Neural cell (in vitro differentiated cells): ENCODE measurements around the gene AKR1A1. TPM values are rescaled to one million over a fixed set of nuclear protein-coding genes. Genes with fewer than 3 reads are reported as not detected.

ENCODE experiments used
- H2AFZ ChIP-seq: fragments of 200-600, 300-800 bp; sonication (generic), shearing (Covaris generic); 2 replicates; pipeline ENCODE4 v1.6.0; 2014; ENCODE audit warnings: low read depth, mild to moderate bottlenecking, antibody characterized with exemption, low read length, moderate library complexity
- H3F3A ChIP-seq: fragments of 200-600 bp; shearing (Covaris generic); 2 replicates; pipeline ENCODE4 v1.6.1; 2016; ENCODE audit warnings: mild to moderate bottlenecking, moderate library complexity, mixed read lengths, antibody characterized with exemption, low read length; ENCODE audit not compliant: insufficient read depth, poor library complexity, severe bottlenecking
- H3K27ac ChIP-seq: fragments of 200-600, 300-800 bp; sonication (generic), shearing (Covaris generic); 2 replicates; pipeline ENCODE4 v1.5.1; 2014; ENCODE audit warnings: mild to moderate bottlenecking, low read length, moderate library complexity
- H3K27me3 ChIP-seq: fragments of 300-800, 200-600 bp; sonication (generic), shearing (Covaris generic); 2 replicates; pipeline ENCODE4 v1.6.0; 2014; ENCODE audit warnings: mild to moderate bottlenecking, low read depth, low read length, moderate library complexity; ENCODE audit not compliant: insufficient read depth
- H3K36me3 ChIP-seq: fragments of 300-800, 200-600 bp; sonication (generic), shearing (Covaris generic); 2 replicates; pipeline ENCODE4 v1.5.1; 2014; ENCODE audit warnings: mild to moderate bottlenecking, antibody characterized with exemption, low read length, moderate library complexity; ENCODE audit not compliant: insufficient read depth
- H3K4me2 ChIP-seq: fragments of 300-800, 200-600 bp; sonication (generic), shearing (Covaris generic); 2 replicates; pipeline ENCODE4 v1.6.0; 2014; ENCODE audit warnings: mild to moderate bottlenecking, low read length
- H3K4me3 ChIP-seq: fragments of 300-800, 200-600 bp; sonication (generic), shearing (Covaris generic); 2 replicates; pipeline ENCODE4 v1.5.1; 2014; ENCODE audit warnings: mild to moderate bottlenecking, low read length, moderate library complexity
- H3K79me2 ChIP-seq: fragments of 200-600 bp; shearing (Covaris generic); replicated peaks from 2 replicates; pipeline ENCODE4 v1.6.0; 2014; ENCODE audit warnings: mild to moderate bottlenecking, low read length, moderate library complexity; ENCODE audit not compliant: insufficient read depth
- H3K9ac ChIP-seq: fragments of 300-800, 200-600 bp; sonication (generic), shearing (Covaris generic); 2 replicates; pipeline ENCODE4 v1.6.1; 2016; ENCODE audit warnings: mild to moderate bottlenecking, low read length, mixed read lengths
- H3K9me2 ChIP-seq: fragments of 200-600 bp; shearing (Covaris generic); 2 replicates; pipeline ENCODE4 v1.6.1; 2016; ENCODE audit warnings: mild to moderate bottlenecking, low read length, mixed read lengths; ENCODE audit not compliant: insufficient read depth
- H3K9me3 ChIP-seq: fragments of 200-600, 300-800 bp; sonication (generic), shearing (Covaris generic); 2 replicates; pipeline ENCODE4 v1.6.1; 2016; ENCODE audit warnings: mild to moderate bottlenecking, mixed run types, low read length, moderate library complexity, mixed read lengths
- H4K20me1 ChIP-seq: fragments of 200-600 bp; shearing (Covaris generic); 2 replicates; pipeline ENCODE4 v1.6.1; 2016; ENCODE audit warnings: mild to moderate bottlenecking, mixed run types; ENCODE audit not compliant: insufficient read depth
- EP300 ChIP-seq: fragments of 450-650 bp; conservative IDR thresholded peaks from 2 replicates; pipeline ENCODE4 v1.6.1; 2014; ENCODE audit warnings: antibody characterized with exemption, mild to moderate bottlenecking, moderate library complexity; ENCODE audit not compliant: poor library complexity, severe bottlenecking
- EZH2 ChIP-seq: fragments of 200-600, 300-800 bp; shearing (Covaris generic), sonication (generic); IDR thresholded peaks from 2 replicates; pipeline ENCODE4 v1.6.1; 2014; ENCODE audit warnings: antibody characterized with exemption, low read length, borderline replicate concordance, mild to moderate bottlenecking; ENCODE audit not compliant: insufficient read depth, poor library complexity, severe bottlenecking
- MXI1 ChIP-seq: fragments of 450-650 bp; conservative IDR thresholded peaks from 2 replicates; pipeline ENCODE4 v1.6.1; 2014; ENCODE audit warnings: antibody characterized with exemption, mild to moderate bottlenecking; ENCODE audit not compliant: poor library complexity, severe bottlenecking
- POLR2AphosphoS5 ChIP-seq: IDR thresholded peaks from 2 replicates; pipeline ENCODE4 v1.6.1; 2012
- RAD21 ChIP-seq: fragments of 450-650 bp; conservative IDR thresholded peaks from 2 replicates; pipeline ENCODE4 v1.6.1; 2014; ENCODE audit warnings: antibody characterized with exemption, mild to moderate bottlenecking, moderate library complexity
- REST ChIP-seq: IDR thresholded peaks from 2 replicates; pipeline ENCODE4 v1.6.1; 2012; ENCODE audit warnings: borderline replicate concordance
- SMC3 ChIP-seq: fragments of 450-650 bp; conservative IDR thresholded peaks from 2 replicates; pipeline ENCODE4 v1.6.1; 2014; ENCODE audit warnings: antibody characterized with exemption, mild to moderate bottlenecking, moderate library complexity; ENCODE audit not compliant: poor library complexity
- TAF1 ChIP-seq: IDR thresholded peaks from 2 replicates; pipeline ENCODE4 v1.6.1; 2012; ENCODE audit warnings: low read depth
- polyA plus RNA-seq: library from polyadenylated mRNA; depleted of rRNA; stranded (reverse); fragments of >200 nt; gene quantifications from 2 replicates; pipeline ENCODE4 v1.2.3, GENCODE V29; 2014
- TF ChIP-seq, protein P1 (sequence below): fragments of 450-650 bp; IDR thresholded peaks from 2 replicates; pipeline ENCODE4 v1.5.1; 2014; ENCODE audit warnings: antibody characterized with exemption, mild to moderate bottlenecking, moderate library complexity; ENCODE audit not compliant: poor library complexity, severe bottlenecking

AKR1A1 gene
- polyA plus RNA-seq, 1 donor from 2014 or later = 170 TPM

- TF ChIP-seq TAF1 (no peak), SMC3 (no peak), POLR2AphosphoS5 (no peak), EZH2 (no peak), REST (no peak)
- Histone ChIP-seq H2AFZ (no peak overlapping the region), H3K9me3 (no peaks in the 10 kb centered on the region), H3K36me3 (no peaks in the 10 kb centered on the region), H3K27me3 (no peaks in the 10 kb centered on the region), H3K9ac (no peak overlapping the region), H3K79me2 (no peaks in the 10 kb centered on the region), H4K20me1 (no peaks in the 10 kb centered on the region), H3K4me2 (no peak overlapping the region), H3K27ac (no peak overlapping the region), H3F3A (no peaks in the 10 kb centered on the region), H3K4me3 (no peak overlapping the region), H3K9me2 (no peaks in the 10 kb centered on the region)
Measured at GRCh38 chr1:45541193-45541592, 9.4 kb upstream of the AKR1A1 start.

DNA sequence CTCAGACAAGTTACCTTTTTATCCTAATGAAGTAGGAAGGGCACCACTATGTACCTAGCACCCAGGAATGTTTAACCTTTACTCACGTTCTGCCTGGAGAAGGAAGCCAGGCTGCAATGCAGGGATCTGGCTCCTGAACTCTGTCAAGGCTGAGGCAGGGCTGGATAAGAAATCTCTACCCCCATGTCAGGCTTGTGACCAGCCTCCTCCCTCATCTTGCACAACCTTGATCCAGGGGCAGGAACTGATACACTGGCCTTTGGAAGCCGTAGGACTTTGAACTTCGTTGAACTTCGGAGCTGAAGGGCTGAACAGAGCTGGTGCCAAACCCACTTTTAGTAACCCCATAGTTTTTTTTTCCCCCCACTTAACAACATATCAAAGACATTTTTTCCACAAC lies 8.0 kb upstream of the AKR1A1 start:
- Histone ChIP-seq H3K9me2 (no peaks in the 10 kb centered on the region), H4K20me1 (no peaks in the 10 kb centered on the region), H3K4me2 (no peak overlapping the region), H2AFZ (no peak overlapping the region), H3K79me2 (no peaks in the 10 kb centered on the region), H3K36me3 (no peaks in the 10 kb centered on the region), H3F3A (no peaks in the 10 kb centered on the region), H3K9ac (no peak overlapping the region), H3K4me3 (no peak overlapping the region), H3K27ac (no peak overlapping the region), H3K27me3 (no peaks in the 10 kb centered on the region), H3K9me3 (no peaks in the 10 kb centered on the region)
- TF ChIP-seq, protein P1, sequence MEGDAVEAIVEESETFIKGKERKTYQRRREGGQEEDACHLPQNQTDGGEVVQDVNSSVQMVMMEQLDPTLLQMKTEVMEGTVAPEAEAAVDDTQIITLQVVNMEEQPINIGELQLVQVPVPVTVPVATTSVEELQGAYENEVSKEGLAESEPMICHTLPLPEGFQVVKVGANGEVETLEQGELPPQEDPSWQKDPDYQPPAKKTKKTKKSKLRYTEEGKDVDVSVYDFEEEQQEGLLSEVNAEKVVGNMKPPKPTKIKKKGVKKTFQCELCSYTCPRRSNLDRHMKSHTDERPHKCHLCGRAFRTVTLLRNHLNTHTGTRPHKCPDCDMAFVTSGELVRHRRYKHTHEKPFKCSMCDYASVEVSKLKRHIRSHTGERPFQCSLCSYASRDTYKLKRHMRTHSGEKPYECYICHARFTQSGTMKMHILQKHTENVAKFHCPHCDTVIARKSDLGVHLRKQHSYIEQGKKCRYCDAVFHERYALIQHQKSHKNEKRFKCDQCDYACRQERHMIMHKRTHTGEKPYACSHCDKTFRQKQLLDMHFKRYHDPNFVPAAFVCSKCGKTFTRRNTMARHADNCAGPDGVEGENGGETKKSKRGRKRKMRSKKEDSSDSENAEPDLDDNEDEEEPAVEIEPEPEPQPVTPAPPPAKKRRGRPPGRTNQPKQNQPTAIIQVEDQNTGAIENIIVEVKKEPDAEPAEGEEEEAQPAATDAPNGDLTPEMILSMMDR = no peak
- no peak for TF ChIP-seq TAF1
- TF ChIP-seq SMC3 = no peak
- no peak for TF ChIP-seq POLR2AphosphoS5

GRCh38 chr1:45543581-45544417 lies 6.8 kb upstream of the AKR1A1 start:
- H3K4me2 ChIP-seq = no peak overlapping the region
- H3K9me2 ChIP-seq = no peaks in the 10 kb centered on the region
- no peaks in the 10 kb centered on the region for H3F3A ChIP-seq
- no peaks in the 10 kb centered on the region for H3K9me3 ChIP-seq
- no peaks in the 10 kb centered on the region for H4K20me1 ChIP-seq
- H3K79me2 ChIP-seq = no peaks in the 10 kb centered on the region
- no peak overlapping the region for H3K27ac ChIP-seq
- TF ChIP-seq REST = no peak
- no peak for TF ChIP-seq RAD21
- TF ChIP-seq, protein P1 = no peak
- no peak for TF ChIP-seq POLR2AphosphoS5
- no peak for TF ChIP-seq SMC3
- TF ChIP-seq MXI1 = no peak
- TF ChIP-seq TAF1 = no peak
- TF ChIP-seq EZH2 = no peak
- TF ChIP-seq EP300 = no peak
- H3K36me3 ChIP-seq = no peaks in the 10 kb centered on the region
- H3K27me3 ChIP-seq = no peaks in the 10 kb centered on the region
- H3K4me3 ChIP-seq = no peak overlapping the region
- no peak overlapping the region for H3K9ac ChIP-seq
- no peak overlapping the region for H2AFZ ChIP-seq
